H1 (cell line): ENCODE results near the gene CD63. TPM values are rescaled to one million over a fixed set of nuclear protein-coding genes. Genes with fewer than 3 reads are reported as not detected.

Source experiments
- CTCF ChIA-PET: fragments of 300-600 bp; sonication (Branson Sonifier 250); formaldehyde crosslinking; loops from one replicate; lab custom pipeline; 2021; ENCODE audit not compliant: partially characterized antibody; lab: Charles Lee
- POLR2A ChIA-PET: fragments of 300-600 bp; sonication (Branson Sonifier 250); formaldehyde crosslinking; loops from one replicate; lab custom pipeline; 2021; ENCODE audit warnings: inconsistent platforms; ENCODE audit not compliant: partially characterized antibody; lab: Charles Lee
- DNase-seq, 2 experiments: peaks; one replicate each; pipeline versions ENCODE4 v3.0.0 to v3.0.0-alpha.2; 2010 to 2022; ENCODE audit warnings: low spot score in 2 of 2, low read depth in 1 of 2, mixed read lengths in 1 of 2
- FAIRE-seq: peaks from 2 replicates; lab custom pipeline; 2011; peaks lifted over from hg19 to GRCh38; lab: Jason Lieb, UNC
- H2AFZ ChIP-seq: 2 replicates; pipeline ENCODE4 v1.8.1; 2012; ENCODE audit warnings: low read length, inconsistent platforms
- H2AK5ac ChIP-seq: 2 replicates; pipeline ENCODE4 v1.6.1; 2013; ENCODE audit warnings: low read depth, low read length
- H2BK120ac ChIP-seq: replicated peaks from 2 replicates; pipeline ENCODE3; 2013; ENCODE audit warnings: low read depth, low read length, inconsistent platforms
- H2BK12ac ChIP-seq: 2 replicates; pipeline ENCODE4 v1.6.1; 2013; ENCODE audit warnings: low read depth, low read length
- H2BK15ac ChIP-seq: 2 replicates; pipeline ENCODE4 v1.6.1; 2013; ENCODE audit warnings: low read length
- H2BK20ac ChIP-seq: 2 replicates; pipeline ENCODE4 v1.6.1; 2013; ENCODE audit warnings: low read length
- H2BK5ac ChIP-seq: 2 replicates; pipeline ENCODE4 v1.6.1; 2013; ENCODE audit warnings: low read depth, low read length
- H3K14ac ChIP-seq: 2 replicates; pipeline ENCODE4 v1.6.1; 2013; ENCODE audit warnings: inconsistent platforms; ENCODE audit not compliant: insufficient read length
- H3K18ac ChIP-seq: 2 replicates; pipeline ENCODE4 v1.6.1; 2013; ENCODE audit warnings: low read length; ENCODE audit errors: extremely low read depth
- H3K23ac ChIP-seq: 2 replicates; pipeline ENCODE4 v1.6.1; 2013; ENCODE audit warnings: inconsistent platforms; ENCODE audit not compliant: insufficient read length
- H3K23me2 ChIP-seq: 2 replicates; pipeline ENCODE4 v1.6.1; 2013; ENCODE audit warnings: low read depth, low read length
- H3K27ac ChIP-seq: 2 replicates; pipeline ENCODE4 v1.6.1; 2011; ENCODE audit warnings: low read depth, low read length, inconsistent platforms
- H3K27me3 ChIP-seq, 4 experiments: replicated peaks in 1 of 4; 1 replicate in 1 of 4; 2 replicates in 3 of 4; pipeline versions ENCODE4 v1.6.1 to v1.8.1; 2011 to 2013; ENCODE audit warnings: low read length in 3 of 4, mild to moderate bottlenecking in 3 of 4, inconsistent platforms in 2 of 4, mixed read lengths in 2 of 4, moderate library complexity in 1 of 4; ENCODE audit not compliant: control insufficient read depth in 3 of 4, insufficient read depth in 3 of 4; ENCODE audit errors: extremely low read depth in 1 of 4
- H3K36me3 ChIP-seq, 4 experiments: 2 replicates each; pipeline versions ENCODE4 v1.6.1 to v1.8.1; 2011 to 2013; ENCODE audit warnings: mild to moderate bottlenecking in 4 of 4, low read length in 3 of 4, moderate library complexity in 2 of 4, control low read depth in 1 of 4, inconsistent platforms in 1 of 4; ENCODE audit not compliant: insufficient read depth in 4 of 4, control insufficient read depth in 2 of 4
- H3K4ac ChIP-seq: replicated peaks from 2 replicates; pipeline ENCODE3; 2013; ENCODE audit warnings: low read length, low read depth, mixed read lengths, inconsistent platforms; ENCODE audit not compliant: insufficient read length
- H3K4me1 ChIP-seq, 4 experiments: replicated peaks in 1 of 4; 1 replicate in 1 of 4; 2 replicates in 3 of 4; pipeline versions ENCODE4 v1.6.1 to v1.8.1; 2011 to 2013; ENCODE audit warnings: low read length in 3 of 4, inconsistent platforms in 2 of 4, mixed read lengths in 1 of 4; ENCODE audit not compliant: insufficient read depth in 4 of 4, control insufficient read depth in 3 of 4
- H3K4me2 ChIP-seq, 2 experiments: 2 replicates each; pipeline versions ENCODE4 v1.6.1 to v1.8.1; 2011 to 2013; ENCODE audit warnings: low read depth in 2 of 2, low read length in 2 of 2, control low read depth in 1 of 2, inconsistent platforms in 1 of 2, mild to moderate bottlenecking in 1 of 2; ENCODE audit not compliant: insufficient read depth in 1 of 2
- H3K4me3 ChIP-seq, 4 experiments: fragments of 200-600, 300-600 bp in 1 of 4; sonication (generic), shearing (Covaris generic), sonication (Bioruptor Twin) in 1 of 4; 2 replicates each; pipeline versions ENCODE4 v1.5.1 to v1.8.1; 2011 to 2016; ENCODE audit warnings: low read length in 4 of 4, low read depth in 3 of 4, control low read depth in 2 of 4, inconsistent platforms in 2 of 4, mild to moderate bottlenecking in 2 of 4, mixed read lengths in 1 of 4, moderate library complexity in 1 of 4; ENCODE audit not compliant: insufficient read depth in 2 of 4; ENCODE audit errors: extremely low read depth in 1 of 4
- H3K56ac ChIP-seq: replicated peaks from 2 replicates; pipeline ENCODE3; 2013; ENCODE audit warnings: low read depth, mild to moderate bottlenecking, mixed read lengths, low read length, inconsistent platforms; ENCODE audit not compliant: insufficient read length
- H3K79me1 ChIP-seq: 2 replicates; pipeline ENCODE4 v1.6.1; 2013; ENCODE audit warnings: low read depth, low read length, control low read depth
- H3K79me2 ChIP-seq, 2 experiments: 2 replicates each; pipeline versions ENCODE4 v1.6.1 to v1.8.1; 2012 to 2013; ENCODE audit warnings: low read length in 2 of 2, mild to moderate bottlenecking in 2 of 2, inconsistent platforms in 1 of 2; ENCODE audit not compliant: insufficient read depth in 2 of 2, control insufficient read depth in 1 of 2
- H3K9ac ChIP-seq, 4 experiments: replicated peaks in 1 of 4; 1 replicate in 1 of 4; 2 replicates in 3 of 4; pipeline versions ENCODE4 v1.6.1 to v1.8.1; 2011 to 2013; ENCODE audit warnings: low read depth in 3 of 4, low read length in 3 of 4, control low read depth in 2 of 4, mild to moderate bottlenecking in 2 of 4, moderate library complexity in 2 of 4, inconsistent platforms in 1 of 4; ENCODE audit errors: extremely low read depth in 1 of 4
- H3K9me3 ChIP-seq, 2 experiments: 2 replicates each; pipeline versions ENCODE4 v1.6.1 to v1.8.1; 2012 to 2013; ENCODE audit warnings: mild to moderate bottlenecking in 2 of 2, moderate library complexity in 2 of 2, control low read depth in 1 of 2, inconsistent platforms in 1 of 2, low read depth in 1 of 2, low read length in 1 of 2, mixed read lengths in 1 of 2; ENCODE audit not compliant: insufficient read depth in 2 of 2
- H4K20me1 ChIP-seq, 2 experiments: replicated peaks in 1 of 2; 2 replicates each; pipeline versions ENCODE3 to v1.8.1; 2011 to 2013; ENCODE audit warnings: inconsistent platforms in 2 of 2, low read length in 2 of 2, mild to moderate bottlenecking in 1 of 2; ENCODE audit not compliant: insufficient read depth in 2 of 2, control insufficient read depth in 1 of 2
- H4K5ac ChIP-seq: 2 replicates; pipeline ENCODE4 v1.6.1; 2013; ENCODE audit warnings: low read length, low read depth, mixed read lengths, inconsistent platforms; ENCODE audit not compliant: insufficient read length
- H4K8ac ChIP-seq: 2 replicates; pipeline ENCODE4 v1.8.0; 2013; ENCODE audit warnings: mild to moderate bottlenecking, moderate library complexity, low read length, inconsistent platforms; ENCODE audit not compliant: insufficient read depth; ENCODE audit errors: extremely low read depth
- H4K91ac ChIP-seq: replicated peaks from 2 replicates; pipeline ENCODE3; 2013; ENCODE audit warnings: low read length, mixed read lengths, inconsistent platforms; ENCODE audit not compliant: insufficient read length
- CEBPB ChIP-seq: IDR thresholded peaks from 2 replicates; pipeline ENCODE4 v1.6.1; 2012; ENCODE audit warnings: low read depth, low read length
- CHD1 ChIP-seq: IDR thresholded peaks from 2 replicates; pipeline ENCODE4 v1.6.1; 2012; ENCODE audit warnings: low read depth, low read length, improper control_type of control experiment
- JUND ChIP-seq: IDR thresholded peaks from 2 replicates; pipeline ENCODE4 v1.6.1; 2011; ENCODE audit warnings: mild to moderate bottlenecking, improper control_type of control experiment, low read length
- KDM4A ChIP-seq: IDR thresholded peaks from one replicate; pipeline ENCODE4 v1.7.1; 2012; ENCODE audit warnings: low read depth, mild to moderate bottlenecking, moderate library complexity, low read length, inconsistent platforms; ENCODE audit not compliant: severe bottlenecking
- POU5F1 ChIP-seq: IDR thresholded peaks from 2 replicates; pipeline ENCODE4 v1.6.1; 2011; ENCODE audit warnings: low read depth, mild to moderate bottlenecking, low read length, moderate library complexity
- RXRA ChIP-seq: IDR thresholded peaks from 2 replicates; pipeline ENCODE4 v1.6.1; 2011; ENCODE audit warnings: low read depth, mild to moderate bottlenecking, low read length, moderate library complexity; ENCODE audit not compliant: insufficient read depth
- SAP30 ChIP-seq: fragments of 300-600 bp; sonication (generic); IDR thresholded peaks from 2 replicates; pipeline ENCODE4 v1.7.1; 2012; ENCODE audit warnings: low read length, moderate library complexity, mild to moderate bottlenecking, inconsistent platforms; ENCODE audit not compliant: insufficient read depth, insufficient replicate concordance
- SIN3A ChIP-seq, 2 experiments: IDR thresholded peaks in 1 of 2; conservative IDR thresholded peaks in 1 of 2; 2 replicates each; pipeline ENCODE4 v1.6.1; 2011 to 2012; ENCODE audit warnings: low read length in 2 of 2, improper control_type of control experiment in 1 of 2, low read depth in 1 of 2, mild to moderate bottlenecking in 1 of 2
- SRF ChIP-seq: IDR thresholded peaks from 2 replicates; pipeline ENCODE4 v1.6.1; 2011; ENCODE audit warnings: mild to moderate bottlenecking, low read depth, low read length, moderate library complexity
- WGBS, 2 experiments: shearing (Covaris generic) in 1 of 2; methylation state at CpG; one replicate each; pipeline versions ENCODE4 v1.1.6 to v1.1.7; 2013 to 2015; ENCODE audit warnings: low lambda C conversion rate in 2 of 2, mixed read lengths in 2 of 2, inconsistent platforms in 1 of 2, low coverage in 1 of 2, missing lambda C conversion rate in 1 of 2; ENCODE audit not compliant: insufficient replicate concordance in 2 of 2, insufficient coverage in 1 of 2, insufficient read length in 1 of 2; ENCODE audit errors: extremely low coverage in 1 of 2, missing lambda C conversion rate in 1 of 2; 5-methylcytosine and 5-hydroxymethylcytosine counted together
- polyA plus RNA-seq, 7 experiments: library from polyadenylated mRNA; depleted of rRNA in 3 of 7; stranded (reverse) in 5 of 7; unstranded in 2 of 7; fragments of >200 nt in 5 of 7; fragments of 200-250 nt in 2 of 7; gene quantifications; 1 replicate in 5 of 7; 2 replicates in 1 of 7; 4 replicates in 1 of 7; pipeline versions ENCODE4 v1.2.1 to v1.2.3, GENCODE V29; 2011 to 2013; ENCODE audit warnings: missing spikeins in 2 of 7, mixed read lengths in 2 of 7
- total RNA-seq: library from RNA; stranded (reverse); fragmentation: NEBNext Ultra II Directional; extraction: Animal tissue kit (Norgen Biotek cat#: 25700); gene quantifications from 2 replicates; pipeline ENCODE4 v1.2.1, GENCODE V29; 2021
- TF ChIP-seq, protein P1 (sequence below): IDR thresholded peaks from 2 replicates; pipeline ENCODE4 v1.6.1; 2012; ENCODE audit warnings: low read length, inconsistent platforms

Gene CD63
- total and polyA plus RNA-seq, 2 of the 8 experiments (the other 6 are each of a cell fraction or from before 2014, with no cell fraction given), result 440 to 526 TPM

DNA sequence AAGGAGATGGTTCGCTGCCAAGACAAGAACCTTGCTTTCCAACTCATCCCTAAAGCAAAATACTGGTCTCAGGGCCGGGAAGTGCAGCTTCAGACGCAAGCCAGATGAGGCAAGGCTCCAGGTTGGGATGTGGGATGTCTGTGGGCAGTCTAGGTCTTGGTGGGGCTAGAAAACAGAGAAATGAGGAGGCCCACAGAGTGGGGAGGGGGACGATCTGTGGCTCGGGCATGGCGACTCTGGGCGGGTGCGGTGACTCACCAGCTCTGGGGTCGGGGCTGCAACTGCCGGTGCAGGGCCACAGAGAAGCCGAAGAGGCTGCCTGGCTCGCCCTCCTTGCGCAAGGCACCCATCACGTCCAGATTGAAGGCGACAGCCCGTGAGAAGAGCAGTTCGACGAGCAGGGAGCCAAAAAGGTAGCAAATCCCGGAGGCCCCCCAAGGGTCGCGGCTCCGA, 21.6 kb downstream of the CD63 start:
- peak overlapping the region; percentile 69 for H4K5ac ChIP-seq
- no peak overlapping the region for H3K4ac ChIP-seq
- peaks cover 0 to 32% of the 10 kb centered on the region in 2 experiments; a peak in 2 of 4 replicates for H3K79me2 ChIP-seq
- H3K9ac ChIP-seq, result peak overlapping the region; percentile 50 to 74 (median 54)
- peak overlapping the region; percentile 62; the same call in 1 of the 2 replicates for H2BK5ac ChIP-seq
- H4K8ac ChIP-seq, result no peak overlapping the region; the same call in 1 of the 2 replicates
- H4K20me1 ChIP-seq, result peaks cover 0 to 11% of the 10 kb centered on the region in 2 experiments
- ChIA-PET CTCF (interaction anchor here (1.6 to 5.1 kb wide), 11 partner anchors 9 to 123 kb away, joined by 3 to 38 read pairs (median 22); partner anchors contain the start of genes BLOC1S1, CD63 and RDH5), POLR2A (interaction anchor here (1.0 to 3.6 kb wide), 11 partner anchors 9 to 124 kb away, joined by 5 to 39 read pairs (median 9); partner anchors contain the start of genes BLOC1S1, CD63 and RDH5)
- peak overlapping the region; percentile 40 for H4K91ac ChIP-seq
- peak overlapping the region; percentile 83 to 88 (median 86) for H3K4me3 ChIP-seq
- H3K27ac ChIP-seq, result no peak overlapping the region
- H3K56ac ChIP-seq, result peak overlapping the region; percentile 20
- H2BK15ac ChIP-seq, result no peak overlapping the region
- H3K18ac ChIP-seq, result peak overlapping the region; percentile 73
- H3K14ac ChIP-seq, result no peak overlapping the region
- H2BK12ac ChIP-seq, result 0 out of 2 replicates have a peak overlapping the region, but pooled peaks have one; percentile 32
- peaks cover 0 to 25% (median 8%) of the 10 kb centered on the region in 4 experiments; a peak in 5 of 7 replicates for H3K4me1 ChIP-seq
- H2BK120ac ChIP-seq, result no peak overlapping the region
- H3K4me2 ChIP-seq, result peak overlapping the region; percentile 91 to 100
- peaks cover 15% of the 10 kb centered on the region for H3K23me2 ChIP-seq
- 3% methylated on average over 14 of the region's 22 CpGs; no CpG with 5 or more reads in 1 of the 2 experiments for WGBS, 2 experiments
- H3K9me3 ChIP-seq, result no peaks in the 10 kb centered on the region
- no peak overlapping the region for H3K23ac ChIP-seq
- H3K36me3 ChIP-seq, result no peaks in the 10 kb centered on the region; a peak in 1 of 8 replicates
- FAIRE-seq, result no peak
- H3K27me3 ChIP-seq, result peaks cover 0 to 3% (median 0%) of the 10 kb centered on the region in 4 experiments; a peak in 5 of 7 replicates
- 0 out of 2 replicates have a peak overlapping the region, but pooled peaks have one; percentile 55 for H2AFZ ChIP-seq
- no peak overlapping the region for H2BK20ac ChIP-seq
- DNase-seq, result peak in 1 of 2 experiments; percentile 81
- H3K79me1 ChIP-seq, result peaks cover 11% of the 10 kb centered on the region; the same call in 1 of the 2 replicates
- no peak overlapping the region; the same call in 1 of the 2 replicates for H2AK5ac ChIP-seq
- no peak for TF ChIP-seq POU5F1
- no peak for TF ChIP-seq CHD1
- peak in 1 of 2 experiments; percentile 39; a peak in 2 of 4 replicates for TF ChIP-seq SIN3A (conservative IDR thresholded peaks at IDR 0.05 in 1 of 2, IDR thresholded peaks at IDR 0.05 in 1 of 2; ENCODE audit: low read depth in 1 of 2, low read length in 2 of 2)
- TF ChIP-seq SRF, result no peak
- TF ChIP-seq JUND, result peak; percentile 80
- TF ChIP-seq, protein P1, sequence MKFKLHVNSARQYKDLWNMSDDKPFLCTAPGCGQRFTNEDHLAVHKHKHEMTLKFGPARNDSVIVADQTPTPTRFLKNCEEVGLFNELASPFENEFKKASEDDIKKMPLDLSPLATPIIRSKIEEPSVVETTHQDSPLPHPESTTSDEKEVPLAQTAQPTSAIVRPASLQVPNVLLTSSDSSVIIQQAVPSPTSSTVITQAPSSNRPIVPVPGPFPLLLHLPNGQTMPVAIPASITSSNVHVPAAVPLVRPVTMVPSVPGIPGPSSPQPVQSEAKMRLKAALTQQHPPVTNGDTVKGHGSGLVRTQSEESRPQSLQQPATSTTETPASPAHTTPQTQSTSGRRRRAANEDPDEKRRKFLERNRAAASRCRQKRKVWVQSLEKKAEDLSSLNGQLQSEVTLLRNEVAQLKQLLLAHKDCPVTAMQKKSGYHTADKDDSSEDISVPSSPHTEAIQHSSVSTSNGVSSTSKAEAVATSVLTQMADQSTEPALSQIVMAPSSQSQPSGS, result no peak
- peak; percentile 39 for TF ChIP-seq SAP30
- peak; percentile 80 for TF ChIP-seq KDM4A
- peak; percentile 73 for TF ChIP-seq CEBPB
- no peak for TF ChIP-seq RXRA
